GM21423 (cell line): ENCODE data around the gene RECQL5.

Source experiments
- ATAC-seq: cut with Tn5 transposase; IDR thresholded peaks from one replicate; pipeline ENCODE4 v1.9.1; 2021; ENCODE audit warnings: mild to moderate bottlenecking, moderate library complexity; ENCODE audit not compliant: unreplicated experiment

The RECQL5 gene

GRCh38 chr17:75666959-75667790 lies at the start of gene RECQL5, which contains the start of gene SAP30BP:
TSS of gene RECQL5 (minus strand) at chr17:75667154. CDS start at chr17:75666557, 597 bp downstream.
TSS of gene SAP30BP (plus strand) at chr17:75667338. CDS start at chr17:75667373, 35 bp downstream.
- ATAC-seq, result peak; percentile 78

- no peak for ATAC-seq
Measured at GRCh38 chr17:75712446-75712845, 45.5 kb upstream of the RECQL5 start.

DNA sequence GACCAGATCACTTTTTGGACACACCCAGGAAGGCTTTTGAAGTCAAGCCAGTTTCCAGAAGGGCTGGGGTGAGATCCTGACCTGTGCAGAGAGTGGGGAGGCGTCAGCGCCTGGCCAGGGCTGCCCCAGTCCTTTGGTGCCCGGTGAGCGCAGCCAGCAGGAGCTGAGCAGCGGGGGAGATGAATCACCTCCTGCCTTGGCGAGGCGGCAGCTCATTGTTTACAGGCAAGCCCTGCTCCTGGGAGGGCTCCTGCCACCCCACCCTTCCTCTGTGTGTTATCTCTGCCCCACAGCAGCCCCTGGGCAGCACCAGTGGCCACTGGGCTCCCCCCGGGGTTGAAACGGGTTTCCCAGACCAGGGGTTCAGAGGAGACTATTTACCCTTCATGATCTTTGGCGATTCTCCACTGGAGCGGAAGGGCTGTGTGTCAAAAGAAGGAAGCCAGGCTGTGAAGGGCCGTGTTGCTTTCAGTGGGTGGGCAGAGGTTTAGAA lies 40.2 kb upstream of the RECQL5 start:
- no peak for ATAC-seq

GRCh38 chr17:75706042-75706728 lies 39.2 kb upstream of the RECQL5 start:
- no peak for ATAC-seq

DNA sequence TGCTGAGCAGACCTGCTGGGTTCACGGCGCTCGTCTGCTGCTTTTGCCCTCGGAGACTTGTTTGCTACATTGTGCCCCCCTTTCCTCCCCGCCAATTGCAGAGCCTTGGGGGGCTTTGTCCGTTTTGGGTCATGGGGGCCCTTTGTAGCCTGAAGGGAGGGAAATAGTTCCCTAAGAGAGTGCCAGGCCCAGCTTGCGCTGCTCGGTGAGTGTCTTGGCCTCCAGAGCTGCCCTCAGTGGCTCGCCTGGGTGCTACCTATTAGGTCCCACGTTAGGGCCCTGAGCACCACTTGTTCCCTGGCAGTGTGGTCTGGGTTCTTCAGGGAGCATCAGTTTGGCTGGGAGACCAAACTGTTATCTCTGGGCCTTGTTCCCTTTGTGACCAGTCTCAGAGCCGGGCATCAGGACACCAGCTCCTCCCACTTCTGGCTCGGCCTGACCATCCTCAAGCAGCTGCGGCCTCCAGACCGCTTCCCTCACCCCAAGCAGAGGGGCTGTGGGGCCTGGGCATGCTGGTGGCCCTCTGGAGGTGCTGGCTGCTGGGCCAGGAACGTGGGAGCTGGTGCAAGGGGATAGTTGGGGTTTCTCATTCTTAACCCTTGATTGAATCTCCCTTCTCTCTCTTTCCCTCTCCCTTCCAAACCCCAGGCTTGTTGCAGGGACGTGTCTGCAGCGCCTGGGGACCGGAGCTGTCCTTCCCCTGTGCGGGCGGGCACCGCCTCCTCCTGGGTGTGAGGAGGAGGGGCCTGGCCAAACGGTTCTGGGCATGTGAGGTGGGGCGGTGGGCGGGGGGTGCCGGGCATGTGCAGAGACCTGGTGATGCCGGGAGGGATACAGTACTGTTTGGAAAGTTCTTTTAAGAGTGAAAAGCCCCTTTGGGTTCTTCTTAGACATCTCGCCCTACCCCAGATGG lies 38.3 kb upstream of the RECQL5 start:
- no peak for ATAC-seq

- ATAC-seq, result no peak
Measured at GRCh38 chr17:75703591-75703990, 36.6 kb upstream of the RECQL5 start.

DNA sequence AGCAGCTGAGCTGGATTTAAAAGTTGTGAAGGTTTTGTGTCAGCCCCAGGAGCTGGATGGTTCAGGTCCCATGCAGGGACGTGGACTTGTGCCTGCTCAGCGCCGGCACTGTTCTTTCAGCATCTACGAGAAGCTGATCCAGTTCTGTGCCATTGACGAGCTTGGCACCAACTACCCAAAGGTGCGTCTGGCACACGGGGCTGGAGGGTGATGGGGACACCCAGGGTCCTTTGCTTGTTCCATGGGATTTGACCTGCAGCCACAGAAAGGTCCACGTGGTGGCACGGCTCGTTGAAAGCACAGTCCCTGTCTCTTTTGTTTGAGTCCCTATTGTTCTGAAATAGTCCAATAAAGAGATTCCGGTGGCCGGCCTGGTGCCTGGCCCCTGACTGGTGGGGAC lies 36.2 kb upstream of the RECQL5 start:
- ATAC-seq, result no peak

DNA sequence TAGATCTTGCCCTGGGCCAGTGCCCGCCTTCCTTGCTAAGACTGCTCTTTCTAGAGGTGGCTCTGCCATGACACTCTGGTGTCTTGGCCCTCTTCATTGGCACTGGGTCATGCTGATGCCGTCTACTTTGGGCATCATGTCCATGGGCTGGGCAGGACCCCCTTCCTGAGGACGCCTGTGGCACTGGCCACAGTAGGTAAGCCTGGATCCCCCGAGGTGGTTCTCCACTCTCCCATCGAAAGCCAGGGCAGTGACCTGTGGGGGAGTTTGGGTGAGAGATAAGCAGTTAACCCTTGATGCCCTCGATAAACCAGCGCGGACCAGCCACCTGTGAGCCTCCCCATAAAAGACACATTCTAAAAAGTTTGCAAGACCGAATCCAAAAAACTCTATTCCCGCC lies 34.3 kb upstream of the RECQL5 start:
- ATAC-seq, result no peak

- ATAC-seq, result no peak
Measured at GRCh38 chr17:75698659-75699058, 31.7 kb upstream of the RECQL5 start.

GRCh38 chr17:75697651-75698291 lies 30.8 kb upstream of the RECQL5 start:
- ATAC-seq, result no peak

- ATAC-seq, result no peak
Measured at GRCh38 chr17:75695830-75696271, 28.9 kb upstream of the RECQL5 start.

DNA sequence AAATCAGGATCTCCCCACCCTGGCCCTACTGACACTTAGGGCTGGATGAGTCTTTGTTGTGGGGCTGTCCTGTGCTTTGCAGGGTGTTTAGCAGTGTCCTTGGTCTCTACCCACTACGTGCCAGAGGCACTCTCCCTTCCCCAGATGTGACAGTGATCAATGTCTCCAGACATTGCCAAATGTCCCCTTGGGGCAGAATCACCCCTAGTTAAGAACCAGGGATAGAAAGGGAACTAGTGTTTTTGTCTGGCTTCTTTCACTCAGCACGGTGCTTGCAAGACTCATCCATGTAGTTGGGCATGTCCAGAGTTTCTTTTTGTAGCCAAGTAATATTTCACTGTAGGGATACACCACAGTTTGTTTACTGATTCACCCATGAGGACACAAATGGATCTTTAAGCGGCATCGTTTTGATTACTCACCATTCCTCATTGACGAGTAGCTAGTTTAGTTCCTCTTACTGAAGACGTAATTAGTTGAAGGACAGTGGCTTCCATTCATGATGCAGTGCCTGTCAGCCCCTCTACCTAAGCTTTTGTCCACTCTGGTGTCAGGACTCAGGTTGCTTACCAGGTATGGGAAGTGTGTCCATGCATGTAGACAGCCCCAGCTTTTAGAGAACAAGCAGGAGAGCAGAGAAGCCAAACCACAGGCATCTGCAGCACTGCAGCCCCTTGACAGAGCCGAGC lies 28.3 kb upstream of the RECQL5 start:
- ATAC-seq, result no peak

GRCh38 chr17:75694536-75694935 lies 27.6 kb upstream of the RECQL5 start:
- no peak for ATAC-seq

DNA sequence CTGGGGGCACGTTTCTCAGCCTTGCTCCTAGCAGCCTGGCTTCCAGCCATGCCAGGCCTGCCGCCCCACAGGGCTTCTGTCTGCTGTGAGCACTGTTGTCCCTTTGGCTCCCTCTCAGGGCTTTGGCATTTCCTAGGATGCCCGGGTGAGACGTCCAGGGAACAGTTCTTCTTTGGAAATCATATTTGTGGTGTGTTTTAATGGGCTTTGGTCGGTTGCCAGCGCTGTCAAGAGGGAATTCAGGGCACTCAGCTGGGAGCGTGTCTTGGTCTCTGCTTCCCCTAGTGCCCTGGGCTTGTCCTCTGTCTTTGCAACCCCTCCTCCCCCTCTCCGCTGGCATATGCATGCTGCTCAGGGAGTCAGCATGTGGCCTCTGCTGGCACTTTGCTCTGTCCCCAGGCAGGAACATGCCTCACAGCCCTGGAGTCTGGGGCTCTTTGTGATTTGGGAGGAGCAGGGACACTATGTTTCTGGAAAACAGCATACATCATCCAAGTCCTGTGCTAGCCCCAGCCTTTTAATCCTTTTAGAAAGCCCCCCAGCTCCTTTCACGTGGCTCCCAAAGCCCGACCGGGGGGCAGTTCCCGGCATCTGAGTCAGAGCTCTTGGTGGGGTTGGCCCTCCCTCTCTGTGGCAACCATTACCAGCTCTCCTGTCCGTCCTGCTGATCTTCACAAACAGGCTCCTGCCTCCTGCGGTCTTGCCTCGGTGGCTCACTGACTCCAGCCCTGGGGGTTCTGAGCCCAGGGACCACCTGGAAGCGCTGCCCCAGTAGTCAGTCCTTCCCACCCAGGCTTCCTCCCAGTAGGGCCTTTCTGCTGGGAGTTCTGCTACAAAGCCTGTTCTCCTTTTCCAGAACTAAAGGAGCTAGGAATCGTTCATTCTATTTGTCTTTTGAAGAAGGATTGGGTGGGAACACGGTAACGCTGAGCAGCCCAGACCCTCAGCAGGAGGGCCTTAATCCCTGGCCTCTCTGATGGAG lies 26.8 kb upstream of the RECQL5 start:
- ATAC-seq, result no peak

- no peak for ATAC-seq
Measured at GRCh38 chr17:75692976-75693375, 26.0 kb upstream of the RECQL5 start.

- no peak for ATAC-seq
Measured at GRCh38 chr17:75691801-75692626, 25.1 kb upstream of the RECQL5 start.

DNA sequence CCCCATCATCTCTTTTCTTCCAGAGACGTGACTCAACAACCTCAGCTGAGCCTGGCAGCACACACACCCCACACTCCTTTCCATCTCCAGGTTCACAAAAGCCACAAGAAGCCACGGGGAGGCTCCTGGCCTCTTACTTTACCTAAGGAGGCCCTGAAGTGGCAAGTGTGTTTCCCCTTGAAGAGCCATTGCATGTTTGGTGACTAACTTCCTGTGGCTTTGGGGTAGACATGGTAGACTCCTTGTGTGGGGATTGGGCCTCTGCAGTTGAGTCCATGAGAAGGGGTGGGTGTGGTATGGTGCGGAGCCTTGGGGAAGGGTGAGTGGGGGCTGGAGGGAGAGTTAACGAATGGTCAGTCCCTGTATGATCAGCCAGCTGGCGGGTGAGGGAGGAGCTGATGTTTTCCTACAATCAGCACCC lies 24.4 kb upstream of the RECQL5 start:
- ATAC-seq, result no peak

GRCh38 chr17:75689441-75689873 lies 22.5 kb upstream of the RECQL5 start:
- ATAC-seq, result peak; percentile 49
